Stimulated activated memory B cell treated with anti-CD40 and anti-IgM and Interleukin-4, amounts not matched to agents 10 μg/mL and 1 μg/mL and 100 μg/mL, for 72 hours (primary cell): ENCODE results near the gene CRYBB1.

Experiments used
- ATAC-seq: fragments of 150-1000 bp; cut with Tn5 transposase; 2 replicates; pipeline ENCODE4 v1.10.0; 2021
- H3K27ac Mint-ChIP-seq: one replicate; pipeline ENCODE4 v1.8.0; 2022; ENCODE audit warnings: mild to moderate bottlenecking, mixed read lengths
- H3K27me3 Mint-ChIP-seq: one replicate; pipeline ENCODE4 v1.8.0; 2022; ENCODE audit warnings: mixed read lengths
- H3K36me3 Mint-ChIP-seq: one replicate; pipeline ENCODE4 v1.8.0; 2022; ENCODE audit warnings: mixed read lengths
- H3K4me1 Mint-ChIP-seq: one replicate; pipeline ENCODE4 v1.8.0; 2022; ENCODE audit warnings: mixed read lengths
- H3K4me3 Mint-ChIP-seq: one replicate; pipeline ENCODE4 v1.8.0; 2022; ENCODE audit warnings: mild to moderate bottlenecking, moderate library complexity, mixed read lengths
- H3K9me3 Mint-ChIP-seq: one replicate; pipeline ENCODE4 v1.8.0; 2022; ENCODE audit warnings: mixed read lengths

Gene CRYBB1

GRCh38 chr22:26580240-26580962, 37.4 kb downstream of the CRYBB1 start:
- Mint-ChIP-seq H3K9me3 (no peaks in the 10 kb centered on the region), H3K4me3 (no peak overlapping the region), H3K36me3 (peaks cover 5% of the 10 kb centered on the region), H3K4me1 (peaks cover 32% of the 10 kb centered on the region), H3K27ac (peak overlapping the region; percentile 89), H3K27me3 (no peaks in the 10 kb centered on the region)
- ATAC-seq: no peak

DNA sequence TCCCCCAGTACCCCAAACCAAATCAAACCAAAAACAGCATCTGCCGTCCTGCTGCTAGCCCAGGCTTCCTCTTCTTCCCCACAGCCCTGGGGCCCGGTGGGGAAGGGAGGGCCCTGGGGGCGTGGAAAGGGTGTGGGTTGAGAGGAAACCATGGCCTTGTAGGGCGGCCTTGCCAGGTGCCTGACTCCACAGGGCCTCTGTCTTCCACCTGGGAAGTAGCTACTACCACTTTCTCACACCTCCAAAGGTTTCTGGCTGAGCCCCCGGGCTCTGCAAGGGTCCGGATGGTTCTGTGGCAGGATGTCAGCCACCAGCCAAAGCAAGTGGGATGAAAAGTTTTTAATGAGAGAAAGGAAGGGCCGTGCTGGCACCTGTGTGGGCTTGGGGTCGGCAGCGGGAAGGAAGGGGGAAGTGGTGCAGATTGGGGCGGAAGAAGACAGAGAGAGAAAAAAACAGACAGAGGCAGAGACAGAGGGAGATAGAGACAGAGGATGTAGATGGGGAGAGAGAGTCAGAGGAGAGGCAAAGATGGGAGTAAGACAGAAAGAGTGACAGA, 38.4 kb downstream of the CRYBB1 start:
- Mint-ChIP-seq H3K27ac (peak overlapping the region; percentile 89), H3K36me3 (peaks cover 5% of the 10 kb centered on the region), H3K4me3 (peak overlapping the region; percentile 57), H3K9me3 (no peaks in the 10 kb centered on the region), H3K27me3 (no peaks in the 10 kb centered on the region), H3K4me1 (peaks cover 32% of the 10 kb centered on the region)
- ATAC-seq: peak; percentile 93

- ATAC-seq: no peak
- Mint-ChIP-seq H3K4me3 (no peak overlapping the region), H3K27ac (no peak overlapping the region), H3K36me3 (peaks cover 5% of the 10 kb centered on the region), H3K9me3 (no peaks in the 10 kb centered on the region), H3K4me1 (peaks cover 40% of the 10 kb centered on the region), H3K27me3 (no peaks in the 10 kb centered on the region)
Observed at GRCh38 chr22:26577081-26577480, 40.7 kb downstream of the CRYBB1 start.

DNA sequence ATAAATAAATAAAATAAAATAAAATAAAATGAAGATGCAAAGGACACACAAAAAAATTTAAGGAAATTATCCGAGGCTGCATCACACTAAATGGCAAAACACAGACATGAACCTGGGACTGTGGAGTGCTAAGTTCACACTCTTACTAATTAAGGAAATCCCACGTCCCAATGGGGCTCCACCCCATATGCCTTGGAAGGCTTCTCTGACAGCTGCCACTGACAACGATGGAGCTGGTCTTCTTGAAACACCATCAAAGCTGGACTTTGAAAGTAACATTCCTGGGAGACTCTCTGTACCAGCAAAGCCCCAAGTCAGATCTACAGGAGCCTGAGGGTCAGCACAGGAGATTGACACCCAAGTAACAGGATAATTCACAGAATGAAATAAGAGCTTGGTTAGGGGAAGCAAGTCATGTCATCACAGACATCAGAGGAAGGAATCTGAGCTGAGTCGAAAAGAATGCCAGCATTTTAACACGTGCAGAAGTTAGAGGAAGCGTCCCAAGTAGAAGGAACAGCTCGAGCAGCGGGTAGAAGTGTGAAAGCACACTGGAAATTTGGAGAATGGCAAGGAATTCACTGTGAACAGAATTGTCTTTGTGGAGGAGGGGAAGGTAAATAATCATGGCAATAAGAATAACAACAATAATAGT, 41.7 kb downstream of the CRYBB1 start:
- no peaks in the 10 kb centered on the region for H3K9me3 Mint-ChIP-seq
- no peak overlapping the region for H3K4me3 Mint-ChIP-seq
- H3K36me3 Mint-ChIP-seq: peaks cover 8% of the 10 kb centered on the region
- no peak for ATAC-seq
- no peaks in the 10 kb centered on the region for H3K27me3 Mint-ChIP-seq
- no peak overlapping the region for H3K27ac Mint-ChIP-seq
- peaks cover 46% of the 10 kb centered on the region for H3K4me1 Mint-ChIP-seq

GRCh38 chr22:26574001-26574723, 43.7 kb downstream of the CRYBB1 start:
- Mint-ChIP-seq H3K4me1 (peaks cover 35% of the 10 kb centered on the region), H3K36me3 (peaks cover 11% of the 10 kb centered on the region), H3K9me3 (no peaks in the 10 kb centered on the region), H3K4me3 (no peak overlapping the region), H3K27me3 (no peaks in the 10 kb centered on the region), H3K27ac (peak overlapping the region; percentile 31)
- no peak for ATAC-seq

GRCh38 chr22:26573026-26573662, 44.7 kb downstream of the CRYBB1 start:
- peaks cover 30% of the 10 kb centered on the region for H3K4me1 Mint-ChIP-seq
- no peaks in the 10 kb centered on the region for H3K9me3 Mint-ChIP-seq
- ATAC-seq: no peak
- peaks cover 11% of the 10 kb centered on the region for H3K36me3 Mint-ChIP-seq
- H3K27ac Mint-ChIP-seq: peak overlapping the region; percentile 31
- H3K4me3 Mint-ChIP-seq: no peak overlapping the region
- H3K27me3 Mint-ChIP-seq: no peaks in the 10 kb centered on the region

DNA sequence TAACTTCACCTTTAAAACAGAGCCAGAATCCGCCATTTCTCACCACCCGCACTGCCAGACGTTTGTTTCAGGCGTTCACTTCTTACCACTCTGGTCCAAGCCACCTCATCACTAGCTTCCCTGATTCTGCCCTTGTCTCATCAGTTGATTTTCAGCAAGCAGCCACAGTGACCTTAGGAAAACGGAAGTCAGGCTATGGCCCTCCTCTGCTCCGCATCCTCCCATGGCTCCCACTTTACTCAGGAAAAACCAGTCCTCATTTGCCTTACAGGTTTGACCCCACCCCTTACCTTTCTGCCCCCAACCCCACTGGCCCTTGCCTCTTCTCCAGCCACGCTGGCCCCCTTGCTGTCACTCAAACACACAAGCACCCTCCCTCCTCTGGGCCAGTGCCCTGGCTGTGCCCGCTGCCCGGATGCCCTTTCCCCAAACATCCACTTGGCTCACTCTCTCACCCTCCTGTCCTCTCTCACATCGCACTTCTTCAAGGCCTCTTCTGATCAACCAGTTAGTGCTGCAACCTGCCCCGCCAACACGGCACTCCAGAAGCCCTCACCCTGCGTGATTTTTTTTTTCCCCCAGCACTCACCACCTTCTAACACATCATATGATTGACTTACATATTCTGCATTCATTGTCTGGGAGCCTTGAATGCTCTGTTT, 46.8 kb downstream of the CRYBB1 start:
- H3K4me3 Mint-ChIP-seq: no peak overlapping the region
- H3K36me3 Mint-ChIP-seq: peaks cover 5% of the 10 kb centered on the region
- no peak for ATAC-seq
- H3K27me3 Mint-ChIP-seq: no peaks in the 10 kb centered on the region
- H3K9me3 Mint-ChIP-seq: no peaks in the 10 kb centered on the region
- peaks cover 42% of the 10 kb centered on the region for H3K4me1 Mint-ChIP-seq
- peak overlapping the region; percentile 19 for H3K27ac Mint-ChIP-seq

DNA sequence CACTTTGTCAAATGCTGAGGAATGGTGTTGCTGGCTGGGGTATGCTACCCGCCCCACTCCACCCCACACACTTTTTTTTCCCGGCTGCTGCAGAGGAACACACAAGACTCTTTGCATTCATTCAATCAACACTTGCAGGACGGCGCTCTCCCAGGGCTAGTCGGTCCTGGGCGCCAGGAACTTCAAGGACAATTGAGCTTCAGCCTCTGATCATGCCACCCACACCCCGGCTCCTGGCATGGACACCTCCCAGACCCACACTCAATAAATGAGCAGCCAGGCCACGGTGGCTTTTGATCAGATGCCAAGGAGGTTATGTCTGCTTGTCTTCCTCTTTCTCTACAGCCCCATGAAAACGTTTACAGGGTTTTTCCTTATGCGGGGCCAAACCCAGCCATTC, 47.7 kb downstream of the CRYBB1 start:
- H3K4me3 Mint-ChIP-seq: no peak overlapping the region
- no peaks in the 10 kb centered on the region for H3K27me3 Mint-ChIP-seq
- no peak overlapping the region for H3K27ac Mint-ChIP-seq
- no peak for ATAC-seq
- H3K9me3 Mint-ChIP-seq: no peaks in the 10 kb centered on the region
- H3K4me1 Mint-ChIP-seq: peaks cover 42% of the 10 kb centered on the region
- peaks cover 5% of the 10 kb centered on the region for H3K36me3 Mint-ChIP-seq

GRCh38 chr22:26568207-26568706, 49.6 kb downstream of the CRYBB1 start:
- no peak for ATAC-seq
- H3K4me1 Mint-ChIP-seq: peaks cover 41% of the 10 kb centered on the region
- H3K27ac Mint-ChIP-seq: no peak overlapping the region
- no peak overlapping the region for H3K4me3 Mint-ChIP-seq
- no peaks in the 10 kb centered on the region for H3K9me3 Mint-ChIP-seq
- H3K27me3 Mint-ChIP-seq: no peaks in the 10 kb centered on the region
- peaks cover 5% of the 10 kb centered on the region for H3K36me3 Mint-ChIP-seq

GRCh38 chr22:26567610-26568009, 50.2 kb downstream of the CRYBB1 start:
- H3K27me3 Mint-ChIP-seq: no peaks in the 10 kb centered on the region
- no peak for ATAC-seq
- H3K36me3 Mint-ChIP-seq: peaks cover 5% of the 10 kb centered on the region
- H3K27ac Mint-ChIP-seq: no peak overlapping the region
- H3K4me1 Mint-ChIP-seq: peaks cover 35% of the 10 kb centered on the region
- no peak overlapping the region for H3K4me3 Mint-ChIP-seq
- no peaks in the 10 kb centered on the region for H3K9me3 Mint-ChIP-seq

DNA sequence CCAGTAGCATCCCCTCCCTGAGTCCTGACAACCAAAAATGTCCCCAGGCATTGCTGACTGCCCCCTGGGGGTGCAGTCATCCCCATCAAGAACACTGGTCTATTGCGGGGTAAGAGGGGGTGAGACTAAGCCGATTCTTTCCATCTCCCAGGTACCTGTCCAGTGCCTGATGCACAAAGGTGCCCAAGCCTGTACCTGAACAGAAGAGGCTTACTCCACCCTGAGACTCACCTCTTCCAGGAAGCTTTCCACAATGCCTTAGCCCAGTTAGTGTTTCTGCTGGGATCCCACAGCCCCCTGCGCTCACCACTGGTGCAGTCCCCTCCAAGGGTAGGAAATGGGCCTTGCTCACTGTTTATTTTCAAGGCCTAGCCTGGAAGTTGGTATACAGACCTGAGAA, 50.8 kb downstream of the CRYBB1 start:
- no peak for ATAC-seq
- Mint-ChIP-seq H3K27me3 (no peaks in the 10 kb centered on the region), H3K36me3 (peaks cover 5% of the 10 kb centered on the region), H3K4me1 (peaks cover 33% of the 10 kb centered on the region), H3K4me3 (no peak overlapping the region), H3K27ac (no peak overlapping the region), H3K9me3 (no peaks in the 10 kb centered on the region)

DNA sequence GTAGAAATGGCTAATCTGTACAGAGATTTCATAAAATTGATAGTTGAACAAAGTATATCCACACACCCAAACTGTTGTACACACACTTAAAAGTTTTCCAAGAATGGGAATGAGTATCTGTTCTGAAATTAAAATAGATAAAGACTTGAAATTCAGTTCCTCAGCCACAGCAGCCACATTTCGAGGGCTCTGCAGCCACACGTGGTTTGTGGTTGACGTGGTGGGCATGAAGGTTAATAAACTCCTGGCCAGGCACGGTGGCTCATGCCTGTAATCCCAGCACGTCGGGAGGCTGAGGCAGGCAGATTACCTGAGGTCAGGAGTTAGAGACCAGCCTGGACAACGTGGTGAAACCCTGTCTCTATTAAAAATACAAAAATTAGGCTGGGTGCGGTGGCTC, 51.9 kb downstream of the CRYBB1 start:
- Mint-ChIP-seq H3K9me3 (no peaks in the 10 kb centered on the region), H3K27ac (peak overlapping the region; percentile 52), H3K4me3 (no peak overlapping the region), H3K27me3 (no peaks in the 10 kb centered on the region), H3K4me1 (peaks cover 22% of the 10 kb centered on the region), H3K36me3 (no peaks in the 10 kb centered on the region)
- ATAC-seq: no peak

- no peak for ATAC-seq
- no peaks in the 10 kb centered on the region for H3K27me3 Mint-ChIP-seq
- H3K9me3 Mint-ChIP-seq: no peaks in the 10 kb centered on the region
- no peak overlapping the region for H3K4me3 Mint-ChIP-seq
- H3K36me3 Mint-ChIP-seq: no peaks in the 10 kb centered on the region
- H3K27ac Mint-ChIP-seq: no peak overlapping the region
- H3K4me1 Mint-ChIP-seq: peaks cover 16% of the 10 kb centered on the region
Observed at GRCh38 chr22:26565181-26565580, 52.6 kb downstream of the CRYBB1 start.

- H3K4me1 Mint-ChIP-seq: peaks cover 16% of the 10 kb centered on the region
- no peak overlapping the region for H3K27ac Mint-ChIP-seq
- no peak for ATAC-seq
- no peak overlapping the region for H3K4me3 Mint-ChIP-seq
- no peaks in the 10 kb centered on the region for H3K36me3 Mint-ChIP-seq
- no peaks in the 10 kb centered on the region for H3K9me3 Mint-ChIP-seq
- H3K27me3 Mint-ChIP-seq: no peaks in the 10 kb centered on the region
Observed at GRCh38 chr22:26564672-26565071, 53.2 kb downstream of the CRYBB1 start.
